Measurements from ENCODE around the gene VARS2.

VARS2 gene

DNA sequence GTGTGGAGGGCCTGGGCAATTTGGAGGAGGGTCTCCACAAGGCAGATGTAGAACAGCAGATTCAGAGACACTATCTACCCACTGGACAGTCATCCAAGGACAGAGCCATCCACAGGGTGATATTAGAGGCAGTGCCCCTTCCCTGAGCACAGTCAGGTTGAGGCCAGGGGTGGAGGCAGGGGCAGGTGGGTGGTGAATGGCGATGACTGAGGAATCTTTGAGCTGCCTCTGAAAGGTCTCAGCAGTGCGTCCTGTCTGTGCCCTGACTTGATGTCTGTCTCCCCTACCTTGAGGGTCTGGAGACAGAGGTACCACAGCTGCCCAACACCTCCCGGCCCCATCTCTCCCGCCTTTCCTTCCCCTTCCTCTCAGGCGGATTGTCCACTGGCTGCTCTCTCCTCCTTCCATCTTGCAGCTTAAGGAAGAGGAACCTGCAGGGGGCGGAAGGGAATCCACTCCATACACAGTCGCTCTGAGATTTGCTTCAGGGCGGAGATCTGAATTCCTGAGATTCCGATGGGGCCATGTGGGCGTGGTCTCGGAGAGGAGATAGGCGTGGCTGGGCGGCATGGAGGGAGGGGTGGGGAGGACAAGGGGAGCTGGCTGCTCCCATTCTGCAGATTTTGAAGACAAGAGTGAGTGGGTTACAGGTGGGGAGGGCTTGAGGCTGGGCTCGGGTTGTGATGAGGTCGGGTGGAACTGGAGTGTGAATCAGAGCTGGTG is 28.5 kb downstream of the VARS2 start:
- Histone ChIP-seq H3K9me3 (ENCODE audit: control insufficient read depth, insufficient read depth, low read length) (no peaks in the 10 kb centered on the region), H3K4me1 (ENCODE audit: control insufficient read depth, insufficient read depth, low read length) (peaks cover 10% of the 10 kb centered on the region), H3K27me3 (ENCODE audit: control insufficient read depth, insufficient read depth, low read length) (no peaks in the 10 kb centered on the region), H3K9ac (ENCODE audit: low read depth, low read length) (peak overlapping the region; percentile 14), H3K36me3 (ENCODE audit: control insufficient read depth, insufficient read depth, low read length) (no peaks in the 10 kb centered on the region), H3K4me3 (ENCODE audit: low read depth, low read length) (peak overlapping the region; percentile 16)

DNA sequence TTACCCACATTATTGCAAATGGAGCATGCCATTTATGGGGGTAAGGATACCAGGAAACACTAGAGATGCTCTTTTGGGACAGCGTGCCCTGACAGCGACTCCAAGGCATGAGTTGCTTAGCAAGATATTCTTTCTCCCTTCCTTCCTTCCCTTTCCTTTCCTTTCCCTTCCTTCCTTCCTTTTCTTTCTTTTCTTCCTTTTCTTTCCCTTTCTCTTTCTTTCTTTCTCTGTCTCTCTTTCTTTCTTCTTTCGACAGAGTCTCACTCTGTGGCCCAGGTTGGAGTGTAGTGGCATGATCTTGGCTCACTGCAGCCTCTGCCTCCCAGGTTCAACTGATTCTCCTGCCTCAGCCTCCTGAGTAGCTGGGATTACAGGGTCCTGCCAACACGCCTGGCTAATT is 30.0 kb downstream of the VARS2 start:
- H3K9me3 ChIP-seq (ENCODE audit: control insufficient read depth, insufficient read depth, low read length): no peaks in the 10 kb centered on the region
- no peak overlapping the region for H3K9ac ChIP-seq (ENCODE audit: low read depth, low read length)
- no peaks in the 10 kb centered on the region for H3K27me3 ChIP-seq (ENCODE audit: control insufficient read depth, insufficient read depth, low read length)
- no peak overlapping the region for H3K4me3 ChIP-seq (ENCODE audit: low read depth, low read length)
- H3K4me1 ChIP-seq (ENCODE audit: control insufficient read depth, insufficient read depth, low read length): peaks cover 10% of the 10 kb centered on the region
- H3K36me3 ChIP-seq (ENCODE audit: control insufficient read depth, insufficient read depth, low read length): no peaks in the 10 kb centered on the region

DNA sequence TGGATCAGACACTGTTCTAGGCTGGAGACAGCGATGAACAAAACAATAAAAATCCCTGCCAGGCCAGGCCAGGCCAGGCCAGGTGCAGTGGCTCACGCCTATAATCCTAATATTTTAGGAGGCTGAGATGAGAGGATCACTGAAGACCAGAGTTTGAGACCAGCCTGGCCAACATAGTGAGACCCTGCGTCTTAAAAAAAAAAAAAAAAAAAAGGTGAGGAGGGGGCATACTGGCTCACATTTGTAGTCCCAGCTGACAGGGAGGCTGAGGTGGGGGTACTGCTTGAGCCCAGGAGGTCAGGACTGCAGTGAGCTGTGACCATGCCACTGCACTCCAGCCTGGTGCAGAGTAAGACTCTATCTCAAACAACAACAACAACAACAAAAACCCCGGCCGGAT is 31.2 kb downstream of the VARS2 start:
- Histone ChIP-seq H3K27me3 (ENCODE audit: control insufficient read depth, insufficient read depth, low read length) (no peaks in the 10 kb centered on the region), H3K4me3 (ENCODE audit: low read depth, low read length) (no peak overlapping the region), H3K36me3 (ENCODE audit: control insufficient read depth, insufficient read depth, low read length) (no peaks in the 10 kb centered on the region), H3K4me1 (ENCODE audit: control insufficient read depth, insufficient read depth, low read length) (peaks cover 10% of the 10 kb centered on the region), H3K9ac (ENCODE audit: low read depth, low read length) (no peak overlapping the region), H3K9me3 (ENCODE audit: control insufficient read depth, insufficient read depth, low read length) (no peaks in the 10 kb centered on the region)

DNA sequence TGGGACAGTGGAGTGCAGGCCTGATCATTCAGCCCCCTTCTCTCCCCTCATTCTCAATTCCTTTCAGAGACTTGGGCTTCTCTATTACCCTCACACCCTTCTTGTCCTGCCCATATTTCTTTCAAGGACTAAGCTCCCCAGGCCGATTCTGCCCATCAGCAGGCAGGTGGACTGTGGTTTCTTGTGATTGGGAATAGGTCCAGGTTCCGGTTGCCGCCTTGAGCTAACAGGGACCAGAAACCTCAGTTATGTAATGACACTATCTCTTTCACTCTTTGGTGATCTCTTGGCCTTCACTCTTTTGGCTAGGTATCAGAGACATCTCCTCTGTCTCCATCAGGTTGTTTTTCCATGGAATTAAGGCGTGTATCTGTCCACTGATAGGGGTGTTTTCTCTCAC is 33.2 kb downstream of the VARS2 start:
- H3K4me3 ChIP-seq (ENCODE audit: low read depth, low read length): no peak overlapping the region
- peaks cover 5% of the 10 kb centered on the region for H3K27me3 ChIP-seq (ENCODE audit: control insufficient read depth, insufficient read depth, low read length)
- H3K36me3 ChIP-seq (ENCODE audit: control insufficient read depth, insufficient read depth, low read length): no peaks in the 10 kb centered on the region
- H3K4me1 ChIP-seq (ENCODE audit: control insufficient read depth, insufficient read depth, low read length): peaks cover 6% of the 10 kb centered on the region
- H3K9me3 ChIP-seq (ENCODE audit: control insufficient read depth, insufficient read depth, low read length): no peaks in the 10 kb centered on the region
- no peak overlapping the region for H3K9ac ChIP-seq (ENCODE audit: low read depth, low read length)

DNA sequence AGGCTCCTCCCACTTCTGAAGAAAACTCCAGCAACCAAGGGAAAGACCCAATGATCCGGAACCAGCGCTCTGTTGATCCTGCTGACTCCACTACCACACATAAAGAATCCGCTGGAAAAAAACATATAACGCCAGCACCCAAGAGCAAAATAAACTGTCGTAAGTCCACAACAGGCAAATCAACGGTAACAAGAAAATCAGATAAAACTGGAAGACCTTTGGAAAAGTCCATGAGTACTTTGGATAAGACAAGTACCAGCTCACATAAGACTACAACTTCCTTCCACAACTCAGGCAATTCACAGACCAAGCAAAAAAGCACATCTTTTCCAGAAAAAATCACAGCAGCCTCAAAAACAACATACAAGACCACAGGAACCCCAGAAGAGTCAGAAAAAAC is 34.8 kb downstream of the VARS2 start:
- peaks cover 15% of the 10 kb centered on the region for H3K27me3 ChIP-seq (ENCODE audit: control insufficient read depth, insufficient read depth, low read length)
- H3K9me3 ChIP-seq (ENCODE audit: control insufficient read depth, insufficient read depth, low read length): no peaks in the 10 kb centered on the region
- no peaks in the 10 kb centered on the region for H3K36me3 ChIP-seq (ENCODE audit: control insufficient read depth, insufficient read depth, low read length)
- H3K4me3 ChIP-seq (ENCODE audit: low read depth, low read length): no peak overlapping the region
- H3K9ac ChIP-seq (ENCODE audit: low read depth, low read length): no peak overlapping the region
- H3K4me1 ChIP-seq (ENCODE audit: control insufficient read depth, insufficient read depth, low read length): no peaks in the 10 kb centered on the region

DNA sequence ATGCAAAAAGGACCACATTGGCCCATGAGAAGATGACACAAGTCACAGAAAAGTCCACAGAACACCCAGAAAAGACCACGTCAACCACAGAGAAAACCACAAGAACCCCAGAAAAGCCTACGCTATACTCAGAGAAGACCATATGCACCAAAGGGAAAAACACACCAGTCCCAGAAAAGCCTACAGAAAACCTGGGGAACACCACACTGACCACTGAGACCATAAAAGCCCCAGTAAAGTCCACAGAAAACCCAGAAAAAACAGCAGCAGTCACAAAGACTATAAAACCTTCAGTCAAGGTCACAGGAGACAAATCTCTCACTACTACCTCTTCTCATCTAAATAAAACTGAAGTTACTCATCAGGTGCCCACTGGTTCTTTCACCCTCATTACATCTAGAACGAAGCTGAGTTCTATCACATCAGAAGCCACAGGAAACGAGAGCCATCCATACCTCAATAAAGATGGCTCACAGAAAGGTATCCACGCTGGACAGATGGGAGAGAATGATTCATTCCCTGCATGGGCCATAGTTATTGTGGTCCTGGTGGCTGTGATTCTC is 38.0 kb downstream of the VARS2 start:
- no peak overlapping the region for H3K4me3 ChIP-seq (ENCODE audit: low read depth, low read length)
- no peaks in the 10 kb centered on the region for H3K36me3 ChIP-seq (ENCODE audit: control insufficient read depth, insufficient read depth, low read length)
- no peaks in the 10 kb centered on the region for H3K9me3 ChIP-seq (ENCODE audit: control insufficient read depth, insufficient read depth, low read length)
- H3K4me1 ChIP-seq (ENCODE audit: control insufficient read depth, insufficient read depth, low read length): peaks cover 10% of the 10 kb centered on the region
- H3K9ac ChIP-seq (ENCODE audit: low read depth, low read length): no peak overlapping the region
- H3K27me3 ChIP-seq (ENCODE audit: control insufficient read depth, insufficient read depth, low read length): peaks cover 33% of the 10 kb centered on the region

DNA sequence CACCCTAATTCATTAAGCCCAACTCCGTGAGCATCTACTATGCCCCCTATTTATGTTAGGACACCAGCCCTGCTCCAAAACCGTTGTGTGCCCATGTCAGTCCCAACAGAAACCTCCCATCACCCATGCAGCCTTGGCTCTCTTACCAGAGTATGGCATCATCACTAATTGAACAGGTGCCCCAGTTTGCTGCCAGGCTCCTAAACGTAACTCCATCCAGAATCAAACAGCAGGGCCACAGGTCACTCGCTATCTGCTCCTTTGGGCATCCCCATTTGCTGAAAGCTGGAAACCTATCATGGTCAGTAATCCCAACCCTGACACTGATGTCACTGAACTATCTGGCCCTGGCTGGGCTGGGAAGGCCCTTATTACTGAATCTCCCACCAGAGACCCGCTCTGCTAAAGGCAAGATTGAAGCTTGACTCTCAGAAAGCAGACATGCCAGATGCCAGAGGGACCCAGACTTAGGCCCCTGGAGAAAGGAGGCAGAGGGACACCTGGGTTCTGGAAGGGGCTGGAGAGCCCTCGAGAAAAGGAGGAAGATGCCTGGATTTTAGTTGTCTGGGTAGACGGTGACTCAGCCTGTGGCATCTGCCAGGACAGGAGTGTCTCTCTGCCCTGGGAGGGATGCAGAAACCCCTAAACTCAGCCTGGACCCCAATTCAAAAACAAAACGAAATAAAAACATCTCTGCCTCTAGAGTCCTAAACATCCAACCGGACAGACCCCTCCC is 40.8 kb downstream of the VARS2 start:
- Histone ChIP-seq H3K36me3 (ENCODE audit: control insufficient read depth, insufficient read depth, low read length) (no peaks in the 10 kb centered on the region), H3K4me1 (ENCODE audit: control insufficient read depth, insufficient read depth, low read length) (peaks cover 10% of the 10 kb centered on the region), H3K9me3 (ENCODE audit: control insufficient read depth, insufficient read depth, low read length) (no peaks in the 10 kb centered on the region), H3K9ac (ENCODE audit: low read depth, low read length) (peak overlapping the region; percentile 47), H3K4me3 (ENCODE audit: low read depth, low read length) (peak overlapping the region; percentile 56), H3K27me3 (ENCODE audit: control insufficient read depth, insufficient read depth, low read length) (peaks cover 42% of the 10 kb centered on the region)

DNA sequence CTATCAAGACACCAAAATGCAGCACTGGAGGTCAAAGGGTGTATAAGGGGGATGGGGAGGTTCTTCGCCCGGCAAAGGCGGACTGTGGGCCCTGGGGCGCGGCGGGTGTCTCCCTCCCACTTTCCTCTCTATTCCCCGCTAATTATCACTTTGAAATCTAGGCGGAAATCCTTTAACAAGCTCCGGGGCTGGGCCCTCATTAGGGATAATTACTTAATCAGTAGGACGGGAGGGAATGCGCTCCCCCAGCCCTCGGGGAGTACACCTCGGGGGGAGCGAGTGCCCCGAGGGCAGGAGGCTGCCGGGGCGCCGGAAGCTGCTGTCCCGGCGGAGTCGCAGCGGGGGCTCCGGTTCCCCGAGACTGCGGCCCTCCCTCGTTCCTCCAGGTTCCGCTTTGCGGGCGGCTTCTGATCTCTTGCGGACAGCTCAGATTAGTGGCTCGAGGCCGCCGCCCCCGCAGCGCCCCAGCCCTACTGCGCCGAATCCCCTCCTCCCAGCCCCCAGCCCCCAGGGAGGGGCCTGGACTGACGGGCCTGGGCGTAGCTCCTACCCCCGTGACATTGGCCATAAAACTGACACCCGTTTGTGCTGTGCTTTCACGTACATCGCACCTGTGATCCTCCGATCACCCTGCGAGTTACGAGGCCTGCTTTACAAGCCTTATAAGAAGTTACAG is 41.5 kb downstream of the VARS2 start:
- peaks cover 42% of the 10 kb centered on the region for H3K27me3 ChIP-seq (ENCODE audit: control insufficient read depth, insufficient read depth, low read length)
- H3K4me1 ChIP-seq (ENCODE audit: control insufficient read depth, insufficient read depth, low read length): peaks cover 10% of the 10 kb centered on the region
- no peaks in the 10 kb centered on the region for H3K36me3 ChIP-seq (ENCODE audit: control insufficient read depth, insufficient read depth, low read length)
- no peaks in the 10 kb centered on the region for H3K9me3 ChIP-seq (ENCODE audit: control insufficient read depth, insufficient read depth, low read length)
- peak overlapping the region; percentile 47 for H3K9ac ChIP-seq (ENCODE audit: low read depth, low read length)
- H3K4me3 ChIP-seq (ENCODE audit: low read depth, low read length): peak overlapping the region; percentile 56

DNA sequence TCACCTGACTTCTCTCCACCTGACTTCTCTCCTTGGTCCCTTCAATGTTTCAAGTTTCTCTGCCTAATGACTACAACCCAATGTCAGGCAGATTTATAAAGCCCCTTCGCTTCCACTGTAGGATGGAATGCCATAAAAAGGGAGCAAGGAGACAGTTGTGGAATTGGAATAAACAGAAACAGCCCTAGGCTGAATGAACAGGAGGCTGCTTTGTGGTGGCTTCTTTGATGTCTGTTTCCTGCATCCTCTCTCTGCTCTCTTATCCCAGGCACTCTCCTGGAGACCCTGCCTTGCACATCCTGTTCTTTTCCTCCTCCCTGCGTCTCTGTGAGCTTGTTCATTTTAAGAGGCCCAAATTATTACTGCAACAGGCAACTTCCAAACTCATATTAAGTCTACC is 43.7 kb downstream of the VARS2 start:
- H3K9me3 ChIP-seq (ENCODE audit: control insufficient read depth, insufficient read depth, low read length): no peaks in the 10 kb centered on the region
- no peak overlapping the region for H3K9ac ChIP-seq (ENCODE audit: low read depth, low read length)
- H3K27me3 ChIP-seq (ENCODE audit: control insufficient read depth, insufficient read depth, low read length): peaks cover 32% of the 10 kb centered on the region
- no peaks in the 10 kb centered on the region for H3K36me3 ChIP-seq (ENCODE audit: control insufficient read depth, insufficient read depth, low read length)
- H3K4me1 ChIP-seq (ENCODE audit: control insufficient read depth, insufficient read depth, low read length): peaks cover 10% of the 10 kb centered on the region
- H3K4me3 ChIP-seq (ENCODE audit: low read depth, low read length): no peak overlapping the region

DNA sequence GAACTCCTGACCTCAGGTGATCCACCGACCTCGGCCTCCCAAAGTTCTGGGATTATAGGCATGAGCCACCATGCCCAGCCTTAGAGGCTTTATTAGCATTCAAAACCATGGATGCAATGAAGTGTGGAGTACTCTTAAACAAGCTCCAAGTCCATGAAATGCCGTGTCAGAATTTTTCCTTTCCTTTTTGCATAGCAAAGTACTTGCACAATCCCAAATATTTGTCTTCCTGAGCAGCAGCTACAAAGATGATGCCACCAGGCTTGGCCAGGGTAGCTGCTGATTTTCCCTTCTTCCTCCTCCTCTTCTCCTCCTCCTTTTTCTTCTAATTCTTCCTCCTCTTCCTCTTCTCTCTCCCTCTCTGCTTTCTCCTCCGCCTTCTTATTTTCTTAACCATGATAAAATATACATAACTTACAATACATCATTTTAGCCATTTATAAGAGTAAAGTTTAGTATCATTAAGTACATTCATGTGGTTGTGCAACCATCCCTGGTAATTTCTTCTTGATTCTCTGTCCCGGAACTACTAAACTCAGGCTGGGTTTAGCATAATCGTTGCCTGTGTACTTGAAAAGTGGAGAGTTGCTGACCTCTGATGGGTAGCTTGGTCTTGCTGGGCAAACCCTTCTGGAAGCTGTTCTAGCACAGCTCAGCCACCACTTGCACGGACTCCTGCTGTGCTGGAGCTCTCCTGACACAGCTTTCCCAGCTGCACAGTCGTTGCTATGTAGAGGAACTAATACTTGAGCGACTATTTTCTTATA is 47.1 kb downstream of the VARS2 start:
- H3K9ac ChIP-seq (ENCODE audit: low read depth, low read length): no peak overlapping the region

DNA sequence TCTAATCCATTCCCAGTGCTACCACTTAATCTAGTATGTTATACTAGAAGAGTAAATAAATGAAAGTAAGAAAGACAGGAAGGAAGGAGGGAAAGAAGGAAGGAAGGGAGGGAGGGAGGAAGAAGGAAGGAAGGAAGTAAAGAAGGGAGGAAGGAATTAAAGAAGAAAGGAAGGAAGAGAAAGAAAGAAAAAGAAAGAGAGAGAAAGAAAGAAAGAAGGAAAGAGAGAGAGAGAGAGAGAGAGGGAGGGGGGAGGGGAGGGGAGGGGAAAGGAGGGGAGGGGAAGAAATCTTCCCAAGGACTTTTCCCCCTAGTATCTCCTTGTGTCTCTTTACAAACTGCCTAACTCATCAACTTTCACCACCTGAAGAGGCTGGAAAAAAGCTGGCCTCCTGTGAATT is 48.7 kb downstream of the VARS2 start:
- Histone ChIP-seq H3K9me3 (ENCODE audit: control insufficient read depth, insufficient read depth, low read length) (no peaks in the 10 kb centered on the region), H3K36me3 (ENCODE audit: control insufficient read depth, insufficient read depth, low read length) (no peaks in the 10 kb centered on the region), H3K27me3 (ENCODE audit: control insufficient read depth, insufficient read depth, low read length) (peaks cover 4% of the 10 kb centered on the region), H3K4me3 (ENCODE audit: low read depth, low read length) (no peak overlapping the region), H3K4me1 (ENCODE audit: control insufficient read depth, insufficient read depth, low read length) (no peaks in the 10 kb centered on the region), H3K9ac (ENCODE audit: low read depth, low read length) (no peak overlapping the region)

More for the DNA sequence above, 47.1 kb downstream of the VARS2 start:
- no peaks in the 10 kb centered on the region for H3K9me3 ChIP-seq (ENCODE audit: control insufficient read depth, insufficient read depth, low read length)
- H3K36me3 ChIP-seq (ENCODE audit: control insufficient read depth, insufficient read depth, low read length): no peaks in the 10 kb centered on the region
- H3K27me3 ChIP-seq (ENCODE audit: control insufficient read depth, insufficient read depth, low read length): peaks cover 18% of the 10 kb centered on the region
- H3K4me1 ChIP-seq (ENCODE audit: control insufficient read depth, insufficient read depth, low read length): peaks cover 1% of the 10 kb centered on the region
- H3K4me3 ChIP-seq (ENCODE audit: low read depth, low read length): no peak overlapping the region
